ENCODE measurements around the gene MED7. TPM values are rescaled to one million over a fixed set of nuclear protein-coding genes. Genes with fewer than 3 reads are reported as not detected.
A peak's percentile ranks its signal among the peaks of the same experiment; 100 is the strongest.

The MED7 gene
- total and polyA plus RNA-seq, 2 of the 13 experiments (the other 11 are each of a cell fraction or from before 2014, with no cell fraction given) = 9.2 to 9.4 TPM

DNA sequence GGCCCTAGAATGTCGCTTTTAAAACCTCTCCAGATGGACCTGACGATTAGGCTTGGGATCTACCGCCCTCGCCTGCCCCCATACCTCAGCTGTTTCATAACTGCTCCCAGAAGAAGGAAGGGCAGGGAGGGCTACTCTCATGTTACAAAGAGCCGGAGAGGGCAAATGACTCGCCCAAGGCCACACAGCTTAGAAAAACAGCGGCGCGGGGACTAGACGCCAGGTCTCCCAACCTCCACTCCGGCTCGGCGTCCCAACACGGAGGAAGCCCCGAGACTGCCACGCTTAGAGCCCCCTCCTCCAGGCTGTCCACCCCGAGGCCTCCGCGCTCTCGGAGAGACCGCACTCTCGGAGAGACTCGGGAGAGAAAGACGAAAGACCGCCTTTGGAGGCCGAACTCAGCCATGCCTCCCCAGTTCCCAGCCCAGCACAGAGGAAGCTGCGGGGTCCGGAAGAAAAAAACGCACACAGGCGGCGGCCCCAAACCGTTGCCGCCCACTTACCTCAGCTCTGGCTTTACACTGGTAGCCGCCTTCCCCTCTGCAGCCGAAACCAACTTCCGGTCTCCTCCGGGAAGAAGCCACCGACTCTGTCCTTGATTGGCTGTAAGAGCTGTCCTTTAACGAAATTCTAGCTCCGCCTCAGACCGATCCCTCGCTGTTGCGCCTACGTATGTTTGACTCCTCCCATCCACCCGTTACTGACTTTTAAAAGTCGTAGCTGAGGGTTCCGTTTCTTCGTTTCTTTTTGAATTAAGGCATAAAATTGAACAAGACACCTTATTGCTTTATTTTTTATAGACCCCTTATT is at the start of gene MED7 (continued):
- TF ChIP-seq HDAC1 (CRISPR knock-in tag; IDR thresholded peaks at IDR 0.05) (0 out of 2 replicates have a peak, but pooled peaks have one; percentile 29), DR1 (CRISPR knock-in tag; IDR thresholded peaks at IDR 0.05) (no peak), SIX1 (CRISPR knock-in tag; IDR thresholded peaks at IDR 0.05; ENCODE audit: borderline replicate concordance) (no peak), ZSCAN31 (CRISPR knock-in tag; IDR thresholded peaks at IDR 0.05; ENCODE audit: low read depth) (no peak), ZMYM4 (CRISPR knock-in tag; IDR thresholded peaks at IDR 0.05) (peak; percentile 90), WIZ (CRISPR knock-in tag; IDR thresholded peaks at IDR 0.05) (no peak), PPARG (CRISPR knock-in tag; conservative IDR thresholded peaks at IDR 0.05) (no peak), SUZ12 (IDR thresholded peaks at IDR 0.05; ENCODE audit: low read depth, low read length) (no peak), ZNF777 (CRISPR knock-in tag; IDR thresholded peaks at IDR 0.05) (0 out of 2 replicates have a peak, but pooled peaks have one; percentile 33), SIN3A (IDR thresholded peaks at IDR 0.05; ENCODE audit: borderline replicate concordance, low read depth, low read length) (0 out of 2 replicates have a peak, but pooled peaks have one; percentile 31), FOXK1 (CRISPR knock-in tag; IDR thresholded peaks at IDR 0.05; ENCODE audit: borderline replicate concordance, low read depth) (no peak; the same call in 1 of the 2 replicates), HMGA1 (CRISPR knock-in tag; conservative IDR thresholded peaks at IDR 0.05) (no peak), ZNF317 (CRISPR knock-in tag; IDR thresholded peaks at IDR 0.05) (no peak), YY1 (IDR thresholded peaks at IDR 0.05; ENCODE audit: insufficient read depth, insufficient replicate concordance, low read depth, low read length) (peak; percentile 45), ZNF234 (CRISPR knock-in tag; conservative IDR thresholded peaks at IDR 0.05) (no peak), ZNF549 (CRISPR knock-in tag; IDR thresholded peaks at IDR 0.05) (no peak), KDM6A (CRISPR knock-in tag; IDR thresholded peaks at IDR 0.05; ENCODE audit: low read depth) (no peak; the same call in 1 of the 2 replicates), ISX (CRISPR knock-in tag; conservative IDR thresholded peaks at IDR 0.05) (no peak)
- TF ChIP-seq, protein P1, sequence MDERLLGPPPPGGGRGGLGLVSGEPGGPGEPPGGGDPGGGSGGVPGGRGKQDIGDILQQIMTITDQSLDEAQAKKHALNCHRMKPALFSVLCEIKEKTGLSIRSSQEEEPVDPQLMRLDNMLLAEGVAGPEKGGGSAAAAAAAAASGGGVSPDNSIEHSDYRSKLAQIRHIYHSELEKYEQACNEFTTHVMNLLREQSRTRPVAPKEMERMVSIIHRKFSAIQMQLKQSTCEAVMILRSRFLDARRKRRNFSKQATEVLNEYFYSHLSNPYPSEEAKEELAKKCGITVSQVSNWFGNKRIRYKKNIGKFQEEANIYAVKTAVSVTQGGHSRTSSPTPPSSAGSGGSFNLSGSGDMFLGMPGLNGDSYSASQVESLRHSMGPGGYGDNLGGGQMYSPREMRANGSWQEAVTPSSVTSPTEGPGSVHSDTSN (CRISPR knock-in tag; IDR thresholded peaks at IDR 0.05) = peak; percentile 95
- TF ChIP-seq, protein P2, sequence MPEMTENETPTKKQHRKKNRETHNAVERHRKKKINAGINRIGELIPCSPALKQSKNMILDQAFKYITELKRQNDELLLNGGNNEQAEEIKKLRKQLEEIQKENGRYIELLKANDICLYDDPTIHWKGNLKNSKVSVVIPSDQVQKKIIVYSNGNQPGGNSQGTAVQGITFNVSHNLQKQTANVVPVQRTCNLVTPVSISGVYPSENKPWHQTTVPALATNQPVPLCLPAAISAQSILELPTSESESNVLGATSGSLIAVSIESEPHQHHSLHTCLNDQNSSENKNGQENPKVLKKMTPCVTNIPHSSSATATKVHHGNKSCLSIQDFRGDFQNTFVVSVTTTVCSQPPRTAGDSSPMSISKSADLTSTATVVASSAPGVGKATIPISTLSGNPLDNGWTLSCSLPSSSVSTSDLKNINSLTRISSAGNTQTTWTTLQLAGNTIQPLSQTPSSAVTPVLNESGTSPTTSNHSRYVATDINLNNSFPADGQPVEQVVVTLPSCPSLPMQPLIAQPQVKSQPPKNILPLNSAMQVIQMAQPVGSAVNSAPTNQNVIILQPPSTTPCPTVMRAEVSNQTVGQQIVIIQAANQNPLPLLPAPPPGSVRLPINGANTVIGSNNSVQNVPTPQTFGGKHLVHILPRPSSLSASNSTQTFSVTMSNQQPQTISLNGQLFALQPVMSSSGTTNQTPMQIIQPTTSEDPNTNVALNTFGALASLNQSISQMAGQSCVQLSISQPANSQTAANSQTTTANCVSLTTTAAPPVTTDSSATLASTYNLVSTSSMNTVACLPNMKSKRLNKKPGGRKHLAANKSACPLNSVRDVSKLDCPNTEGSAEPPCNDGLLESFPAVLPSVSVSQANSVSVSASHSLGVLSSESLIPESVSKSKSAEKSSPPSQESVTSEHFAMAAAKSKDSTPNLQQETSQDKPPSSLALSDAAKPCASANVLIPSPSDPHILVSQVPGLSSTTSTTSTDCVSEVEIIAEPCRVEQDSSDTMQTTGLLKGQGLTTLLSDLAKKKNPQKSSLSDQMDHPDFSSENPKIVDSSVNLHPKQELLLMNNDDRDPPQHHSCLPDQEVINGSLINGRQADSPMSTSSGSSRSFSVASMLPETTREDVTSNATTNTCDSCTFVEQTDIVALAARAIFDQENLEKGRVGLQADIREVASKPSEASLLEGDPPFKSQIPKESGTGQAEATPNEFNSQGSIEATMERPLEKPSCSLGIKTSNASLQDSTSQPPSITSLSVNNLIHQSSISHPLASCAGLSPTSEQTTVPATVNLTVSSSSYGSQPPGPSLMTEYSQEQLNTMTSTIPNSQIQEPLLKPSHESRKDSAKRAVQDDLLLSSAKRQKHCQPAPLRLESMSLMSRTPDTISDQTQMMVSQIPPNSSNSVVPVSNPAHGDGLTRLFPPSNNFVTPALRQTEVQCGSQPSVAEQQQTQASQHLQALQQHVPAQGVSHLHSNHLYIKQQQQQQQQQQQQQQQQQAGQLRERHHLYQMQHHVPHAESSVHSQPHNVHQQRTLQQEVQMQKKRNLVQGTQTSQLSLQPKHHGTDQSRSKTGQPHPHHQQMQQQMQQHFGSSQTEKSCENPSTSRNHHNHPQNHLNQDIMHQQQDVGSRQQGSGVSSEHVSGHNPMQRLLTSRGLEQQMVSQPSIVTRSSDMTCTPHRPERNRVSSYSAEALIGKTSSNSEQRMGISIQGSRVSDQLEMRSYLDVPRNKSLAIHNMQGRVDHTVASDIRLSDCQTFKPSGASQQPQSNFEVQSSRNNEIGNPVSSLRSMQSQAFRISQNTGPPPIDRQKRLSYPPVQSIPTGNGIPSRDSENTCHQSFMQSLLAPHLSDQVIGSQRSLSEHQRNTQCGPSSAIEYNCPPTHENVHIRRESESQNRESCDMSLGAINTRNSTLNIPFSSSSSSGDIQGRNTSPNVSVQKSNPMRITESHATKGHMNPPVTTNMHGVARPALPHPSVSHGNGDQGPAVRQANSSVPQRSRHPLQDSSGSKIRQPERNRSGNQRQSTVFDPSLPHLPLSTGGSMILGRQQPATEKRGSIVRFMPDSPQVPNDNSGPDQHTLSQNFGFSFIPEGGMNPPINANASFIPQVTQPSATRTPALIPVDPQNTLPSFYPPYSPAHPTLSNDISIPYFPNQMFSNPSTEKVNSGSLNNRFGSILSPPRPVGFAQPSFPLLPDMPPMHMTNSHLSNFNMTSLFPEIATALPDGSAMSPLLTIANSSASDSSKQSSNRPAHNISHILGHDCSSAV (CRISPR knock-in tag; IDR thresholded peaks at IDR 0.05; ENCODE audit: borderline replicate concordance) = no peak
